Stromal cell of bone marrow (primary cell): ENCODE data around the gene SLCO3A1.
"Not testable (repeated sequence)": the region's sequence is repeated elsewhere in the genome, so short reads cannot be mapped to it uniquely, and the experiment has no call there.

Experiments used
- DNase-seq: peaks from one replicate; pipeline ENCODE4 v3.0.0-alpha.2; 2012; ENCODE audit warnings: low read depth

SLCO3A1 gene

GRCh38 chr15:91940496-91941381 is 87.2 kb downstream of the SLCO3A1 start:
- no peak for DNase-seq

DNA sequence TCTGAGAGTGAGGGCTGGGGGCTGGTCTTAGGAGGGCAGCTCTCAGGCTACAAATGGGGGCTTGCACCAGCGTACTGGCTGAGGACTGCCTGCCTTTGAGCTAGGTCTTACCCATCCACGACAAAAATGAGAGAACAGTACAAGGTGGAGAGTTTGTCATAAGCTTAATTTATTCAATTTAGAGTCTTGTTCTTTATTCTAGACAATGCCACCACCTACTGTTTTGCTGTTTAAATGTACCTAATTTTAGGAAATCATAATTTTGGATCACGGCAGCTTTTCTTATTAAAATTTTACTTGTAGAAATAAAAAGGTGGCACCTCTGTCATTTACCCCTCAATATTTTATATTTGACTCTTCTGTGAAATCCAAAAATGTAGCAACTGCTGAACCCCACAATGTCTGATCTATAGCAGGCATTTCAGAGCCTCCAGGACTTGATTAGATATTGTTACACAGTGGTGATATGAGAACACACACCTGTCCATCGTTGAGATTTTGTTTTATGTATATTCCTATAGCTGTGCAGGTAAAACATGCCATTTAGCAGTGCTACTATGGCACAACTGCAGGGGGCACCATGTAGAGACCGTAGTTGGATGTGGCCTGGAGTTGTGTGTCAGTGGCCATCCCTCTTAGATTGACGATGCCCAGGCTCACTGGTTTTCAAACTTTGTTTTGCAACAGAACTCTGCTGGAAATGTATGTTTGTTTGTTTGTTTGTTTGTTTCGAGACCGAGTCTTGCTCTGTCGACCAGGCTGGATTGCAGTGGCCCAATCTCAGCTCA is 88.6 kb downstream of the SLCO3A1 start:
- DNase-seq = no peak

DNA sequence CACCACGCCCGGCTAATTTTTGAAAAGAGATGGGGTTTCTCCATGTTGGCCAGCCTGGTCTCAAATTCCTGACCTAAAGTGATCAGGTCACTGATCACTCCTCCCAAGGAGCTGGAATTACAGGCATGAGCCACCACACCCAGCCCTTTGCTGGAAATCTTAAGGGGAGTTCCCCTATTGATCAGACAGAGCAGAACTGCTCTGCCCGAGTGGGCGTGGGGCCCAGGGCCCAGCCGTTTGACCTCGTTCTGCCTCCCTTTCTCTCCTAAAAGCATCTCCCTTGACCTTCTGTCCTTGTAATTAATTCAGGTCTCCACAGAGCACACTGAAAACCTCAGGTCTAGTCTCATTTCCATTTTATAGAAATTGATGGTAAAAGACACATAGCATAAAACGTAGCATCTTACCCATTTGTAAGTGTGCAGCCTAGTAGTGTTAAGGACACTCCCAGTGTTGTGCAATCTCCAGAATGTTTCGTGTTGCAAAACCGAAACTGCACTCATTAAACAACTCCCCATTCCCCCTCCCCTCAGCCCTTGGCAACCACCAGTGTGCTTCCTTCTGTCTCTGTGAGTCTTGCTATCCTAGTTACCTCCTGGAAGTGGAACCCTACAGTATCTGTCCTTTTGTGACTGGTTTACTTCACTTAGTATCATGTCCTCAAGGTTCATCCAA is 89.3 kb downstream of the SLCO3A1 start:
- peak; percentile 90 for DNase-seq

GRCh38 chr15:91944331-91944730 is 90.8 kb downstream of the SLCO3A1 start:
- no peak for DNase-seq

DNA sequence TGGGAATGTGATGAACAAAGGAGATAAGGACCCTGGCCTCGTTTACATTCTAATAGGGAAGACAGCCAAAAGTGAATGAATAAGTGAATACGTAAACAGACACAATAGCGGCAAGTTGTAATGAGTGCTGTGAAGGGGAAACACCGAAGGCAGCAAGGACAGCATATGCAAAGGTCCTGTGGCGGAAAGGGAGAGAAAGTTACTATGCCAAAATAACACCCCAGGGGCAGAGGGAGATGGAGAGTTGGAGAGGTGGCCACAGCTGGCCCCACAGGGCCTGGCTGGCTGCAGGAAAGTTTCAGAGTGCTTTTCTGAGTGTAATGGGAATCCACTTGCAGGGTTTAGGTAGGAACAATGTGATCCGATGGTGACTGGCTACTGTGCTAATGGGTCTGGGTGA is 91.9 kb downstream of the SLCO3A1 start:
- DNase-seq = no peak

GRCh38 chr15:91946075-91946474 is 92.6 kb downstream of the SLCO3A1 start:
- no peak for DNase-seq

GRCh38 chr15:91946581-91947292 is 93.2 kb downstream of the SLCO3A1 start:
- no peak for DNase-seq

GRCh38 chr15:91947293-91947679 is 93.8 kb downstream of the SLCO3A1 start:
- no peak for DNase-seq

GRCh38 chr15:91947683-91948608 is 94.4 kb downstream of the SLCO3A1 start:
- no peak for DNase-seq

DNA sequence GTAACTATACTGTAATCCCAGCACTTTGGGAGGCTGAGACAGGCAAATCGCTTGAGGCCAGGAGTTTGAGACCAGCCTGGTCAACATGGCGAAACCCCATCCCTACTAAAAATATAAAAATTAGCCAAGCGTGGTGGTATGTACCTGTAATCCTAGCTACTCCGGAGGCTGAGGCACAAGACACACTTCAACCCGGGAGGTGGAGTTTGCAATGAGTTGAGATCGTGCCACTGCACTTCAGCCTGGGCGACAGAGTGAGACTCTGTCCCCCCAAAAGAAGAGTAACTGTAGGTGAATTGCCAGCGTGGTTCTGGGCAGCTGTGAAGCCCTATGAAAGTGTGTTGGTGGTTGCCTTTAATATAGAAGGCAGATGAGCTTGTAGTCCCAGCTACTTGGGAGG is 95.9 kb downstream of the SLCO3A1 start:
- no peak for DNase-seq

GRCh38 chr15:91950054-91950453 is 96.5 kb downstream of the SLCO3A1 start:
- DNase-seq = no peak

GRCh38 chr15:91950631-91951329 is 97.3 kb downstream of the SLCO3A1 start:
- DNase-seq = no peak

DNA sequence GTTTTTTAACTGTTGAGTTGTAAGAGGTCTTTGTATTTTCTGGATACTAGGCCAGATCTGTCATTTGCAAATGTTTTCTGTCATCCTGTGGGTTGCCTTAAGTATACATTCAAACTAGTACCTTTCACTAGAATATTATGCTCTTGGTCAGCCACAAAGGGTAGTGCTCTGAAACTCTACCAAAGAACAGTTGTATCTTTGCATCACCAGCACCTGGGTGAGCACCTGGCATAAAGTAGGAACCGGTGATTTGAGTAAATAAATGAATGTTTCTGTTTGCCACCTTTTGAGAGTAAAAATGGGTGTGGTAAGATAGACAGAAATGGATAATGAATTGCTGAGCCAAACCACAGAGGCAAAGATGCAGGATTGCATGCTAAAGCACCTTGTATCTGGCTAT is 98.7 kb downstream of the SLCO3A1 start:
- no peak for DNase-seq

- no peak for DNase-seq
Measured at GRCh38 chr15:91953432-91953831, 99.9 kb downstream of the SLCO3A1 start.

DNA sequence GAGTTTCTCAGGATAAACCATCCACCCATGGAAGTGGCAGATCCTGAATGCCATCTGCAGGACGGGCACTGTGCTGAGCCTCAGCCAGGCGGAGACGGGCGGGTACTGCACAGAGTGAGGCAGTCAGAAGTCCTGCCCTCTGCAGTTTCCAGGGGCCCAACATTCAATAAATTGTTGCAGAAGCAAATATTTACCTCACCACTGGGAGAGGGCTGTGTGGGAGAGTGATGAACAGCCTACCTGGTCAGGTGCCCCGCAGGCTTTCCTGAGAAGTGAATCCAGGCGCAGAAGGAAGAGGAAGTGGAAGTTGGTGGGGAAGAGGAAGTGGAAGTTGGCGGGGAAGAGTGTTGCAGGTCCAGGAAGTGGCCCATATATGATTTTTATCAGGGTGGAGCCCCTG is 100.8 kb downstream of the SLCO3A1 start:
- DNase-seq = no peak

DNA sequence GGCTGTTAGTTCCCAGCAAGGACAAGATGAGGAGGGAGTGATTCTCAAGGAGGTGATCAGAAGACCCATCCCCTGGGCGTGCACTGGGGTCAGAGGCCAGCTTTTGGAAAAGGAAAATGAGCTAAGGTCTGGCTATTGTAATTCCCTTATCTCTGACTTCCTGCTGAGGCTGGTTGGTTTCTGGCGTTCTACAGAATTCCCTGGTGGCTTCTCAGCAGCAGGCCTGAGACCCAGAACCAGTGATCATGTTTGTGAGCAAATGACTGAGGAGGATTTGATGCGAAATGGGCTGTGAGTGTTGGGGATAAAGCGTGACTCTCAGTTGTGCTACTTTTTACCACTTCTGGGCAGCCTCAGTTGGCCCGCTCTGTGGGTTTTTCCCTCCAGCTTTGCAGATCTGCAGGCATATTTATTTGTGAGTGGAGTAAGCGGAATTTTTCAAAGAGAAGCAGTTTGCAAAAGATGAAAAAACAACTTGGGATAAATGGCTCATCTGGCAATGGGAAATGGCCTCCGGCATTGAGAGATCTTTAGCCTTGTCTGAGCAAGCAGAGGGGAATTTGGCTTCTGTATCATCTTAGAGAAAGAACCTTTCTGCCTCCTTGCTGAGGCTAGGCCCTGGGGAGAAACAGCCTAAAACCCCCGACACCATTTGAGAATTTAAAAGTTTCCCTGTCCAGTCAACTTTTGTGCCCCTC is 102.7 kb downstream of the SLCO3A1 start:
- no peak for DNase-seq

- no peak for DNase-seq
Measured at GRCh38 chr15:91961357-91961756, 107.8 kb downstream of the SLCO3A1 start.

DNA sequence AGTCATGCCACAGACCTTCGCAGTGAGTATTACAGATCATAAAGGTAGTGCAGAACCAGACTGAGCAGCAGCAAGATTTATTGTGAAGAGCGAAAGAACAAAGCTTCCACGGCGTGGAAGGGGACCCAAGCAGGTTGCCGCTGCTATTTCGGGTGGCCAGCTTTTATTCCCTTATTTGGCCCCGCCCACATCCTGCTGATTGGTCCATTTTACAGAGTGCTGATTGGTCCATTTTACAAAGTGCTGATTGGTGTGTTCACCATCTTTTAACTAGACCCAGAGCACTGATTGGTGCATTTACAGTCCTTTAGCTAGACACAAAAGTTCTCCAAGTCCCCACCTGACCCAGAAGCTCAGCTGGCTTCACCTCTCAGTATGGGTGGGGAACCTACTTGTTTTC is 110.2 kb downstream of the SLCO3A1 start:
- not testable (repeated sequence) for DNase-seq

DNA sequence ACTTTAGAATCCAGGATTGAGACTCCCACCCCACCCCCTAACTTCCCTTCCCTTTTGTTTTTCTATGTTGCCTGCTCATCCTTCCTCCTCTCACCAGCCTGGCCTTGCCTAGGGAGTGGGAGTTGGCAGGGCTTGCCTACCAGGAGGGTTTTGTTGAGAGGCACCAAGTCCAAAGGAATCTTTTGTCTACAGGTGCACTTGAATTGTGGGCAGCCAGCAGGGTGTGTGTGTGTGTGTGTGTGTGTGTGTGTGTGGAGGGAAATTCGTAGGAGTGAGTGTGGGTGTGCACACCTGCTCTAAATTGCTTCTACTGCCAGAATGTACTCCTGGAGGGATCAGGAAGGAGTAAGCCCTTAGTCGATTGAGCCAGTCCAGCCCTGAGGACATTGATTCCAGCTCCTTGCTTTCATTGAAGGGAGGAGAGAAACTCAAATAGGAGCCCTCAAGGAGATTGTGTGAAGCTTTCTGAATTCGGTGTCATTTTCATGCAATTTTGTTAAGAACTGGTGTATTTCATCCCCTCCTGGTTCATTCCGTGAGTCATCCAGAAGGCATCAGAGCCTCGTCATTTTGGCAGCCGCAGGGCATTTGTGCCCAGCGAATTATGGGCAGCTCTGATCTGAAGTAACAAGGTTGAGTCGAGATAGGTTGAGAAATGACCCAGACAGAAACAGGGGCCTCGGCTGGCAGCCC is 112.1 kb downstream of the SLCO3A1 start:
- peak; percentile 54 for DNase-seq
